Muscle layer of duodenum (tissue), 2 donors: ENCODE measurements around the gene KBTBD7.

ENCODE experiments used
- H3K27ac ChIP-seq: one replicate; pipeline ENCODE4 v1.7.0; 2013; ENCODE audit warnings: mild to moderate bottlenecking, low read length
- H3K27me3 ChIP-seq: one replicate; pipeline ENCODE4 v1.7.0; 2013; ENCODE audit warnings: low read depth, mild to moderate bottlenecking, control low read depth, low read length
- H3K36me3 ChIP-seq, 2 donors: one replicate each; pipeline ENCODE4 v1.7.0; 2013; ENCODE audit warnings: low read length in 2 of 2, control low read depth in 1 of 2, mild to moderate bottlenecking in 1 of 2; ENCODE audit not compliant: insufficient read depth in 2 of 2, control insufficient read depth in 1 of 2
- H3K4me1 ChIP-seq, 2 donors: one replicate each; pipeline ENCODE4 v1.7.0; 2013; ENCODE audit warnings: low read length in 2 of 2, mild to moderate bottlenecking in 2 of 2, control low read depth in 1 of 2, moderate library complexity in 1 of 2; ENCODE audit not compliant: insufficient read depth in 2 of 2, control insufficient read depth in 1 of 2
- H3K4me3 ChIP-seq, 2 donors: one replicate each; pipeline ENCODE4 v1.7.0; 2013; ENCODE audit warnings: low read length in 2 of 2, low read depth in 1 of 2, mild to moderate bottlenecking in 1 of 2
- H3K9me3 ChIP-seq, 2 donors: one replicate each; pipeline ENCODE4 v1.7.0; 2013; ENCODE audit warnings: low read length in 2 of 2, control low read depth in 1 of 2, mild to moderate bottlenecking in 1 of 2; ENCODE audit not compliant: control insufficient read depth in 1 of 2
- donor health status: healthy.

KBTBD7 gene

DNA sequence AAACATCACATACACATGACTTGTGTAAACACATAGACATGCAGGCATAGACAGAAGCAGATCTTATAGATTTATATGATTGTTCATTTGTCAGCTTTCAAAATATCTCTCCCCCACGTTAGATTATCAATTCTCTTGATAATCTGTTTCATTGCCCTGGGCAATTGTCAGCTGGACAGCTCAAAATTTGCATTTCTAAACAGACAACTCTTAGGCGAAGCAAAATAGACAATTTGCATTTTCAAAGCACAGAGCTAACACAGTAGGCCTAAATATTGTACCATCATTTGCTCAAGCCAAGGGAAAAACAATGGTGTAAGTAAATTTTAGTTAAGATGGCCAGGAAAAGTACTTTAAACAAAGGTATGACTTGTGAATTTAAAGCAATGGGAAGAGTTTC is 37.7 kb downstream of the KBTBD7 start:
- Histone ChIP-seq H3K4me3 (no peak overlapping the region), H3K27ac (no peak overlapping the region), H3K9me3 (peaks cover 8 to 10% of the 10 kb centered on the region in 2 donors), H3K36me3 (peaks cover 0 to 2% of the 10 kb centered on the region in 2 donors), H3K27me3 (no peaks in the 10 kb centered on the region), H3K4me1 (no peaks in the 10 kb centered on the region)

DNA sequence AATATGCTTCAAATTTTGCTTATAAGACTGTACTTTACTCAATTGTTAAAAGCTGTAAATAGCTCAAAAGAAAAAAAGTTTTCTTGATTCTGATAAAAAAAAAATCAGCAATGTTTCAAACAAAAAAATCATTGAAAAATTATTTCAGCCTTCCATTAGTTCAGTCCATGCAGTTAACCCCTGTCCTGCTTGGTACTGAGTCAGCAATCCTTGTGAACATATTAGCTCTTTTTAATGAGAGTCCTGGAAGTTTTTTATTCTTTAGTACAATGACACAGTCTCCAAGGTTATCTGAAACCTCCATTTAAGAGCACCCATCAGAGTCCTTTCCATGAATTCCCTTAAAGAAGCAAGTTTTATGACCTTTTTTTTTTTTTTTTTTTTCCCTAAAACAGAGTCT is 40.3 kb downstream of the KBTBD7 start:
- Histone ChIP-seq H3K9me3 (peaks cover 17 to 28% of the 10 kb centered on the region in 2 donors), H3K27me3 (no peaks in the 10 kb centered on the region), H3K27ac (no peak overlapping the region), H3K4me1 (no peaks in the 10 kb centered on the region), H3K4me3 (no peak overlapping the region), H3K36me3 (peaks cover 0 to 12% of the 10 kb centered on the region in 2 donors)

DNA sequence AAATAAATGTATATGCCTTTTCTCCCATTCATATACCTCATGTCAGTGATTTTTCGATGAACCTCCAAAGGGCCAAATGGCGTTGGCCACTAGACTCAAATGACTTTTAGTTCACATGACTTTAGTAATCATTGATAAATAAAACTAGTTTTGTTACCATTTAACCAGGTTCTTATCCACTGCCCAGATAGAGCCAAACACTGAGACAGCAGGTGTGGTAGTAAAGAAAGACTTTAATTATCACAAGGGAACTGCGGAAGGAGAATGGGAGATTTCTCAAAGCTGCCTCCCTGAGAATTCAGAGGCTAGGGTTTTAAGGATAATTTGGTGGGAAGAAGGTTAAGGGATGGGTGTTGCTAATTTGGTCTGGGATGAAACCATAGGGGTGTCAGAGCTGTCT is 42.4 kb downstream of the KBTBD7 start:
- Histone ChIP-seq H3K36me3 (peaks cover 0 to 19% of the 10 kb centered on the region in 2 donors), H3K27me3 (no peaks in the 10 kb centered on the region), H3K27ac (no peak overlapping the region), H3K4me1 (no peaks in the 10 kb centered on the region), H3K9me3 (peaks cover 27 to 38% of the 10 kb centered on the region in 2 donors), H3K4me3 (peak overlapping the region in 1 of 2 donors; percentile 8)

DNA sequence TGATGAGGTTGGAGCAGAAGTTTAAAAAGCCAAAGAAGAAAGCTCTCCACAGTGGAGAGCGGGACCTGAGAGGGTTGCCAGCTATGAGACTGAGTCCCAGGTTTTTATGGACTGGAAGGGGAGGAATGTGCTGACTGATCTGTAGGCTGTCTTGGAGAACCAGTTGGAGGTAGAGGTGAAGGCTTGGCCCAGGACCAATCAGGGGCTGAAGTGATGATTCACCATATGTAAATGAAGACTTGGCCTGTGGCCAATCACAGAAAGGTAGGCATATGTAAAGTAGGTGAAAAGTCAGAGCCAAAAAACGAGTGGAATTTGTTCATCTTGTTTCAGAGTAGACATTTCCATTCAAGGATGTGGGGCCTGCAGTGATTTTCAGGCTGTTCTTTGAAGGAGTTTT is 44.3 kb downstream of the KBTBD7 start:
- H3K27me3 ChIP-seq, result no peaks in the 10 kb centered on the region
- H3K4me1 ChIP-seq, result no peaks in the 10 kb centered on the region
- no peak overlapping the region for H3K27ac ChIP-seq
- peaks cover 0 to 19% of the 10 kb centered on the region in 2 donors for H3K36me3 ChIP-seq
- peaks cover 27 to 38% of the 10 kb centered on the region in 2 donors for H3K9me3 ChIP-seq
- no peak overlapping the region for H3K4me3 ChIP-seq

DNA sequence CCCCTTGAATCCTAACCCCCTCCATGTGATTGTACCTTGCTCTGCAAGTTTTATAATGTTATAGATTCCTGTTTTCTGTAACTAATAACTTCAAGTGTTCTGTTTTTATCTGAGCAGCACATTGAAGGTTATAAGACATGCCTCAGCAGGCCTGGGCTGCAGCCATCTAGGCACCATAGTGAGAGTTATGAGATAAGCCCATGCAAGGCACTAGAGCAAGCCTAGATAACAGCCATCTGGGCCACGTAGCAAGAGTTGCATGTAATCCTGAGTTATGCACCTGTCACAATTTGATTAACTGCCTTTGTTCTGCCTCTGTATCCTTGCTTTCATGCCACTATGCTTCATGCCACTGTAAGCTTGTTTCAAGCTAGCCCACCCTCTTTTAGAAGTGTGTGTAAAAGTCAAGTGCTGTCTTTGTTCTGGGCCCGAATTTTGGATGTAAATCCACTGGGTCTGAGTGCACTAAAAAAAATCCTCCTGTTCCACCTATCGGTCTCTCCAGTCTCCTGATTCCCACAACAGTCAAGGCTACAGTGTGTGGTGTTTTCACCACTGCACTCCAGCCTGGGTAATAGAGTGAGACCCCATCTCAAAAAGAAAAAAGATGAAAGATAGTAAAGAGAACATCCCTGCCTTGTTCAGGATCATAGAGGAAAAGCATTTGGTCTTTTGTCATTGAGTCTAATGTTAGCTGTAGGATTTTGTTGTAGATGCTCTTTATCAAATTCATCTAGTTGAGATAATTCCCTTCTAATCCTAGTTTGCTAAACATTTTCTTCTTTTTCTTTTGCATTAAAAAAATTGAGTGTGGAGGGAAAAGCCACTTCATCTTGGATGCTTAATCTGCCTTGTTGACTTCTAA is 45.7 kb downstream of the KBTBD7 start:
- Histone ChIP-seq H3K4me3 (peak overlapping the region in 1 of 2 donors; percentile 22), H3K9me3 (peaks cover 27 to 38% of the 10 kb centered on the region in 2 donors), H3K36me3 (peaks cover 0 to 19% of the 10 kb centered on the region in 2 donors), H3K27me3 (no peaks in the 10 kb centered on the region), H3K27ac (no peak overlapping the region), H3K4me1 (no peaks in the 10 kb centered on the region)

DNA sequence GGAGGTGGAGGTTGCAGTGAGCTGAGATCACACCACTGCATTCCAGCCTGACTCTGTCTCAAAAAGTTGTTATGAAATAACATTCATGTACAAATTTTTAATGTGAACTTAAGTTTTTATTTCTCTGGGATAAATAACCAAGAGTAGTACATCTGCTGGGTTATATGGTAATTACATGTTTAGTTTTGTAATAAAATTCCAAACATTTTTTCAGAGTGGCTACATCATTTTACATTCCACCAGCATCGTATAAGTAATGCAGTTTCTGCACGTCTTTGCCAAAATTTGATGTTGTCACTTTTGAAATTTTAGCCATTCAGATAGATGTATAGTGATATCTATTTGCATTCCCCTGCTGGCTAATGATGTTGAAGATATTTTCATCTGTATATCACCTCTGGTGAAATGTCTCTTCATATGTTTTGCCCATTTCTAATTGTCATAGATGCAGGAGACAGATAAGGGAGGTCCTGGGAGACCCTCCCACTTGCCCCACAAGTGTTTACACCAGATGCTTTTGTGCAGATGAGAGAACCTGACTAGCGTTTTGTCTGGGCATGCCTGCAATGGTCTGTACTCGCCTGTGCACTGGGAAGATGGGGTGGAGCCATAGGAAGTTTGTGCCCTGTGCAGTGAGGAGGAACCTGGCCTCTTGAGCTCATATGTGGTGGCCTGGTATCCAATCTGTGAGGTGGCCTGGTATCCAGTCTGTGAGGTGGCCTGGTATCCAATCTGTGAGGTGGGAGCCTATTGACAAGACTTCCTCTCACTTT is 49.0 kb downstream of the KBTBD7 start:
- H3K27me3 ChIP-seq, result no peaks in the 10 kb centered on the region
- no peaks in the 10 kb centered on the region for H3K4me1 ChIP-seq
- H3K4me3 ChIP-seq, result no peak overlapping the region
- no peak overlapping the region for H3K27ac ChIP-seq
- H3K9me3 ChIP-seq, result peaks cover 16 to 21% of the 10 kb centered on the region in 2 donors
- peaks cover 0 to 15% of the 10 kb centered on the region in 2 donors for H3K36me3 ChIP-seq

DNA sequence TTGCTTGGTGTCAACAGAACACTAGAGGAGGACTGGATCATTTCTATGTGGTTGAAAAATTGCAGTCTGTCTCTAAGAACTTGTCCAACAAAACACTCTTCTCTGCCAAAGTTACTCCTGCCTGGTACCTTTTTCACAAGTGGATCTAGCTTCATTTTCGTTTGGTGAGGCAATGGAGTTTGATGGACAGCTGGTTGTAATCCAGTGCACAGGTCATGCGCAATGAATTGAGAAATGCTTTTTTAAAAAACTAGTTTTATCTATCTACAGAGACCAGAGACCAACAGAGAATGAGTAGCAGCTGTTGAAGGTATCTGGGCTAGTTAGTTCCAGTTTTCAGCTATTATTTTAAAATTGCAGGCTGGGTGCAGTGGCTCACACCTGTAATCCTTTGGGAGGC is 49.8 kb downstream of the KBTBD7 start:
- peaks cover 0 to 9% of the 10 kb centered on the region in 2 donors for H3K36me3 ChIP-seq
- H3K4me1 ChIP-seq, result no peaks in the 10 kb centered on the region
- H3K4me3 ChIP-seq, result no peak overlapping the region
- H3K9me3 ChIP-seq, result peaks cover 15% of the 10 kb centered on the region in 2 donors
- H3K27ac ChIP-seq, result no peak overlapping the region
- no peaks in the 10 kb centered on the region for H3K27me3 ChIP-seq
